Nephron progenitor cell (in vitro differentiated cells): ENCODE data around the gene SPIN1.

Source experiments
- DNase-seq: peaks from one replicate; pipeline ENCODE4 v3.0.0; 2021
- H3K27ac Mint-ChIP-seq: 2 replicates; pipeline ENCODE4 v1.8.0; 2021; ENCODE audit warnings: mild to moderate bottlenecking, moderate library complexity, mixed read lengths
- H3K27me3 Mint-ChIP-seq: 2 replicates; pipeline ENCODE4 v1.8.0; 2021; ENCODE audit warnings: mild to moderate bottlenecking, low read depth, mixed read lengths; ENCODE audit not compliant: poor library complexity
- H3K36me3 Mint-ChIP-seq: 2 replicates; pipeline ENCODE4 v1.8.0; 2021; ENCODE audit warnings: low read depth, mixed read lengths
- H3K4me1 Mint-ChIP-seq: 2 replicates; pipeline ENCODE4 v1.8.0; 2021; ENCODE audit warnings: mixed read lengths
- H3K4me3 Mint-ChIP-seq: 2 replicates; pipeline ENCODE4 v1.8.0; 2021; ENCODE audit warnings: mild to moderate bottlenecking, moderate library complexity, mixed read lengths
- H3K9me3 Mint-ChIP-seq: 2 replicates; pipeline ENCODE4 v1.8.0; 2021; ENCODE audit warnings: mild to moderate bottlenecking, moderate library complexity, mixed read lengths
- CTCF ChIP-seq: fragments of 200-600 bp; sonication (generic); IDR thresholded peaks from 2 replicates; pipeline ENCODE4 v1.5.0; 2021; ENCODE audit warnings: antibody characterized with exemption

SPIN1 gene

GRCh38 chr9:88451160-88451559 lies 62.9 kb downstream of the SPIN1 start:
- Mint-ChIP-seq H3K36me3 (peaks cover 76% of the 10 kb centered on the region), H3K27ac (peak overlapping the region; percentile 54), H3K4me3 (no peak overlapping the region), H3K9me3 (peaks cover 9% of the 10 kb centered on the region), H3K4me1 (no peaks in the 10 kb centered on the region), H3K27me3 (no peaks in the 10 kb centered on the region)
- TF ChIP-seq CTCF, result no peak
- DNase-seq, result no peak

GRCh38 chr9:88458716-88459465 lies 70.6 kb downstream of the SPIN1 start:
- Mint-ChIP-seq H3K4me1 (peaks cover 11% of the 10 kb centered on the region), H3K27ac (peak overlapping the region; percentile 10), H3K36me3 (peaks cover 49% of the 10 kb centered on the region), H3K27me3 (no peaks in the 10 kb centered on the region), H3K4me3 (no peak overlapping the region), H3K9me3 (no peaks in the 10 kb centered on the region)
- no peak for TF ChIP-seq CTCF
- DNase-seq, result no peak

GRCh38 chr9:88460587-88461332 lies 72.5 kb downstream of the SPIN1 start:
- no peaks in the 10 kb centered on the region for H3K27me3 Mint-ChIP-seq
- no peak for DNase-seq
- H3K9me3 Mint-ChIP-seq, result no peaks in the 10 kb centered on the region
- peaks cover 11% of the 10 kb centered on the region for H3K4me1 Mint-ChIP-seq
- no peak for TF ChIP-seq CTCF
- peak overlapping the region; percentile 68 for H3K27ac Mint-ChIP-seq
- no peak overlapping the region for H3K4me3 Mint-ChIP-seq
- H3K36me3 Mint-ChIP-seq, result peaks cover 50% of the 10 kb centered on the region

GRCh38 chr9:88462191-88462590 lies 73.9 kb downstream of the SPIN1 start:
- H3K4me3 Mint-ChIP-seq, result no peak overlapping the region
- no peaks in the 10 kb centered on the region for H3K27me3 Mint-ChIP-seq
- DNase-seq, result no peak
- no peaks in the 10 kb centered on the region for H3K9me3 Mint-ChIP-seq
- peaks cover 11% of the 10 kb centered on the region for H3K4me1 Mint-ChIP-seq
- no peak for TF ChIP-seq CTCF
- H3K27ac Mint-ChIP-seq, result no peak overlapping the region
- peaks cover 47% of the 10 kb centered on the region for H3K36me3 Mint-ChIP-seq

GRCh38 chr9:88464851-88465250 lies 76.6 kb downstream of the SPIN1 start:
- H3K27ac Mint-ChIP-seq, result peak overlapping the region; percentile 25
- H3K9me3 Mint-ChIP-seq, result no peaks in the 10 kb centered on the region
- H3K36me3 Mint-ChIP-seq, result peaks cover 61% of the 10 kb centered on the region
- H3K4me1 Mint-ChIP-seq, result peaks cover 11% of the 10 kb centered on the region
- no peak for TF ChIP-seq CTCF
- DNase-seq, result no peak
- no peak overlapping the region for H3K4me3 Mint-ChIP-seq
- no peaks in the 10 kb centered on the region for H3K27me3 Mint-ChIP-seq
